H1 (cell line): ENCODE data around the gene GUCA1A. TPM values are rescaled to one million over a fixed set of nuclear protein-coding genes. Genes with fewer than 3 reads are reported as not detected.
A peak's percentile ranks its signal among the peaks of the same experiment; 100 is the strongest.

ENCODE experiments used
- CHD1 ChIP-seq: IDR thresholded peaks from 2 replicates; pipeline ENCODE4 v1.6.1; 2012; ENCODE audit warnings: low read depth, low read length, improper control_type of control experiment
- CHD7 ChIP-seq: fragments of 300-600 bp; sonication (generic); IDR thresholded peaks from 2 replicates; pipeline ENCODE4 v1.7.1; 2012; ENCODE audit warnings: low read length, moderate library complexity, mild to moderate bottlenecking, inconsistent platforms; ENCODE audit not compliant: insufficient replicate concordance
- EZH2 ChIP-seq: fragments of 200-600 bp; sonication (generic); IDR thresholded peaks from 2 replicates; pipeline ENCODE4 v1.7.1; 2012; ENCODE audit warnings: low read depth, mild to moderate bottlenecking, moderate library complexity, low read length, inconsistent platforms; ENCODE audit not compliant: severe bottlenecking
- FOSL1 ChIP-seq: IDR thresholded peaks from 2 replicates; pipeline ENCODE4 v1.6.1; 2011; ENCODE audit warnings: mild to moderate bottlenecking, low read depth, low read length, moderate library complexity; ENCODE audit not compliant: insufficient read depth
- GABPA ChIP-seq: IDR thresholded peaks from 2 replicates; pipeline ENCODE4 v1.6.1; 2011; ENCODE audit warnings: mild to moderate bottlenecking, low read length, moderate library complexity, borderline replicate concordance; ENCODE audit not compliant: insufficient read depth
- KDM1A ChIP-seq: fragments of 200-600, 300-600 bp; sonication (generic); IDR thresholded peaks from 2 replicates; pipeline ENCODE4 v1.7.1; 2016; ENCODE audit warnings: mild to moderate bottlenecking, low read length, borderline replicate concordance
- KDM5A ChIP-seq: fragments of 200-600 bp; IDR thresholded peaks from 2 replicates; pipeline ENCODE4 v1.7.1; 2012; ENCODE audit warnings: mild to moderate bottlenecking, low read length, inconsistent platforms, mixed read lengths
- SIRT6 ChIP-seq: IDR thresholded peaks from one replicate; pipeline ENCODE4 v1.7.1; 2012; ENCODE audit warnings: low read length, inconsistent platforms
- SUZ12 ChIP-seq: fragments of 200-600 bp; sonication (generic); IDR thresholded peaks from 2 replicates; pipeline ENCODE4 v1.6.1; 2012; ENCODE audit warnings: mild to moderate bottlenecking, inconsistent platforms, low read length, moderate library complexity, mixed read lengths
- TAF7 ChIP-seq: optimal IDR thresholded peaks from 2 replicates; pipeline ENCODE3; 2011; ENCODE audit warnings: low read depth, mild to moderate bottlenecking, inconsistent platforms, low read length, moderate library complexity, borderline replicate concordance
- TBP ChIP-seq: IDR thresholded peaks from 2 replicates; pipeline ENCODE4 v1.6.1; 2011; ENCODE audit warnings: low read depth, low read length, improper control_type of control experiment
- polyA plus RNA-seq, 7 experiments: library from polyadenylated mRNA; depleted of rRNA in 3 of 7; stranded (reverse) in 5 of 7; unstranded in 2 of 7; fragments of >200 nt in 5 of 7; fragments of 200-250 nt in 2 of 7; gene quantifications; 1 replicate in 5 of 7; 2 replicates in 1 of 7; 4 replicates in 1 of 7; pipeline versions ENCODE4 v1.2.1 to v1.2.3, GENCODE V29; 2011 to 2013; ENCODE audit warnings: missing spikeins in 2 of 7, mixed read lengths in 2 of 7
- total RNA-seq: library from RNA; stranded (reverse); fragmentation: NEBNext Ultra II Directional; extraction: Animal tissue kit (Norgen Biotek cat#: 25700); gene quantifications from 2 replicates; pipeline ENCODE4 v1.2.1, GENCODE V29; 2021

GUCA1A gene
- total and polyA plus RNA-seq, 2 of the 8 experiments (the other 6 are each of a cell fraction or from before 2014, with no cell fraction given), result 4.6 to 24.6 TPM

GRCh38 chr6:42136508-42137193 is 36.5 kb upstream of the GUCA1A start (continued):
- TF ChIP-seq CHD7, result no peak
- no peak for TF ChIP-seq EZH2
- TF ChIP-seq CHD1, result no peak
- peak; percentile 40 for TF ChIP-seq TAF7
- no peak for TF ChIP-seq KDM5A
- no peak for TF ChIP-seq GABPA
- TF ChIP-seq TBP, result 0 out of 2 replicates have a peak, but pooled peaks have one; percentile 25
- no peak for TF ChIP-seq SUZ12
- TF ChIP-seq SIRT6, result no peak
- TF ChIP-seq KDM1A, result peak; percentile 77; the same call in 1 of the 2 replicates
- no peak for TF ChIP-seq FOSL1
